Measurements from ENCODE around the gene DGUOK. TPM values are rescaled to one million over a fixed set of nuclear protein-coding genes. Genes with fewer than 3 reads are reported as not detected.

Gene DGUOK
- total and polyA plus RNA-seq, 2 of the 4 experiments (the other 2 are of a cell fraction), result 66.3 to 111 TPM

GRCh38 chr2:73987948-73988700 is 61.4 kb downstream of the DGUOK start:
- H2BK5ac ChIP-seq (ENCODE audit: low read depth, low read length, poor library complexity, severe bottlenecking), result no peak overlapping the region
- H3K9me3 ChIP-seq (ENCODE audit: control insufficient read depth, insufficient read depth, low read length), result no peaks in the 10 kb centered on the region
- peak overlapping the region; percentile 95 for H2AK9ac ChIP-seq (replicated peaks; ENCODE audit: low read depth, low read length, poor library complexity)
- TF ChIP-seq RCOR1 (IDR thresholded peaks at IDR 0.05; ENCODE audit: insufficient replicate concordance, low read length) (no peak), FOS (IDR thresholded peaks at IDR 0.05; ENCODE audit: low read depth, low read length) (no peak), BHLHE40 (IDR thresholded peaks at IDR 0.05; ENCODE audit: low read depth, low read length) (no peak), RFX5 (IDR thresholded peaks at IDR 0.05; ENCODE audit: low read depth, low read length) (no peak), CHD1 (IDR thresholded peaks at IDR 0.05; ENCODE audit: low read depth, low read length) (no peak), CEBPB (IDR thresholded peaks at IDR 0.05; ENCODE audit: low read depth, low read length) (no peak), NFE2L2 (IDR thresholded peaks at IDR 0.05; ENCODE audit: low read depth, low read length) (no peak), RAD21 (IDR thresholded peaks at IDR 0.05; ENCODE audit: low read length) (no peak), ELK1 (IDR thresholded peaks at IDR 0.05; ENCODE audit: borderline replicate concordance, low read depth, low read length) (no peak), USF2 (IDR thresholded peaks at IDR 0.05; ENCODE audit: low read depth, low read length) (no peak), SMC3 (IDR thresholded peaks at IDR 0.05; ENCODE audit: low read depth, low read length) (no peak), MAFK (IDR thresholded peaks at IDR 0.05; ENCODE audit: low read depth, low read length) (no peak), MAZ (IDR thresholded peaks at IDR 0.05; ENCODE audit: borderline replicate concordance, low read depth, low read length) (no peak), POLR2A (IDR thresholded peaks at IDR 0.05; ENCODE audit: low read depth, low read length) (no peak)
- TF ChIP-seq, protein P1, sequence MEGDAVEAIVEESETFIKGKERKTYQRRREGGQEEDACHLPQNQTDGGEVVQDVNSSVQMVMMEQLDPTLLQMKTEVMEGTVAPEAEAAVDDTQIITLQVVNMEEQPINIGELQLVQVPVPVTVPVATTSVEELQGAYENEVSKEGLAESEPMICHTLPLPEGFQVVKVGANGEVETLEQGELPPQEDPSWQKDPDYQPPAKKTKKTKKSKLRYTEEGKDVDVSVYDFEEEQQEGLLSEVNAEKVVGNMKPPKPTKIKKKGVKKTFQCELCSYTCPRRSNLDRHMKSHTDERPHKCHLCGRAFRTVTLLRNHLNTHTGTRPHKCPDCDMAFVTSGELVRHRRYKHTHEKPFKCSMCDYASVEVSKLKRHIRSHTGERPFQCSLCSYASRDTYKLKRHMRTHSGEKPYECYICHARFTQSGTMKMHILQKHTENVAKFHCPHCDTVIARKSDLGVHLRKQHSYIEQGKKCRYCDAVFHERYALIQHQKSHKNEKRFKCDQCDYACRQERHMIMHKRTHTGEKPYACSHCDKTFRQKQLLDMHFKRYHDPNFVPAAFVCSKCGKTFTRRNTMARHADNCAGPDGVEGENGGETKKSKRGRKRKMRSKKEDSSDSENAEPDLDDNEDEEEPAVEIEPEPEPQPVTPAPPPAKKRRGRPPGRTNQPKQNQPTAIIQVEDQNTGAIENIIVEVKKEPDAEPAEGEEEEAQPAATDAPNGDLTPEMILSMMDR (conservative IDR thresholded peaks at IDR 0.05; ENCODE audit: low read depth, low read length), result no peak
- H2BK20ac ChIP-seq (ENCODE audit: low read depth, low read length), result no peak overlapping the region
- H3K23ac ChIP-seq (ENCODE audit: low read depth, low read length), result peak overlapping the region; percentile 45
- H3K4me3 ChIP-seq (ENCODE audit: insufficient read depth, low read depth, low read length), result no peak overlapping the region; the same call in 1 of the 2 replicates
- intact Hi-C loops (cut with micrococcal nuclease) (no loop called here), in situ Hi-C loops (cut with MboI; ENCODE audit: low sequenced_read_pairs) (loop anchor here (10.0 kb wide), 1 partner anchor 163 kb away; the partner anchor contains the start of gene STAMBP), dilution Hi-C loops (cut with HindIII; ENCODE audit: low sequenced_read_pairs, unreplicated experiment) (no loop called here)
- WGBS, 2 experiments (ENCODE audit: extremely low coverage in 2 of 2, insufficient read length in 1 of 2), result 33% methylated on average over 3 of the region's 10 CpGs; no CpG with 5 or more reads in 1 of the 2 experiments
- POLR2A ChIA-PET (ENCODE audit: unreplicated experiment), result no interaction called here
- peaks cover 22% of the 10 kb centered on the region for H3K9me1 ChIP-seq (ENCODE audit: insufficient read depth, low read length)
- no peak overlapping the region for H3K56ac ChIP-seq (ENCODE audit: extremely low read depth, insufficient read depth, low read length)
- H4K8ac ChIP-seq (ENCODE audit: low read depth in 2 of 2, low read length in 2 of 2), result no peak overlapping the region
- H3K14ac ChIP-seq (replicated peaks; ENCODE audit: low read depth, low read length), result peak overlapping the region; percentile 37
- H3K18ac ChIP-seq (ENCODE audit: low read depth, low read length), result no peak overlapping the region
- no peak overlapping the region for H3K9ac ChIP-seq (ENCODE audit: low read depth, low read length)
- H3K4me2 ChIP-seq (ENCODE audit: low read depth, low read length), result peak overlapping the region; percentile 69
- H2BK15ac ChIP-seq (ENCODE audit: low read depth, low read length), result no peak overlapping the region
- no peak overlapping the region for H3K4ac ChIP-seq (ENCODE audit: low read depth, low read length)
- no peak overlapping the region for H2AFZ ChIP-seq (replicated peaks; ENCODE audit: low read length, poor library complexity)
- H2BK120ac ChIP-seq (ENCODE audit: low read depth, low read length), result no peak overlapping the region
- no TSS peak for BruUV-seq (replicated peaks)
- peaks cover 29 to 69% of the 10 kb centered on the region in 2 experiments for H3K79me1 ChIP-seq (ENCODE audit: low read depth in 1 of 2, low read length in 2 of 2)
- no peak overlapping the region for H4K5ac ChIP-seq (ENCODE audit: low read depth, low read length)
- no peak for ATAC-seq (ENCODE audit: low read depth)
- CTCF ChIA-PET, result interaction anchor here (0.6 to 0.8 kb wide), 2 partner anchors 13 to 196 kb away, joined by 3 read pairs; no protein-coding TSS in a partner anchor
- H3K36me3 ChIP-seq (ENCODE audit: control insufficient read depth, insufficient read depth, low read length), result peaks cover 5% of the 10 kb centered on the region
- DNase-seq, result no peak
- H3K27ac ChIP-seq (ENCODE audit: insufficient read depth, low read length), result no peak overlapping the region
- peaks cover 25% of the 10 kb centered on the region for H3K4me1 ChIP-seq (ENCODE audit: control insufficient read depth, insufficient read depth, low read length)
- H4K20me1 ChIP-seq (ENCODE audit: insufficient read depth, low read length), result peaks cover 50% of the 10 kb centered on the region
- H2AK5ac ChIP-seq (ENCODE audit: low read depth, low read length), result no peak overlapping the region
- no peak overlapping the region for H4K91ac ChIP-seq (ENCODE audit: insufficient read depth, low read depth, low read length)
- no peaks in the 10 kb centered on the region for H3K27me3 ChIP-seq (ENCODE audit: control insufficient read depth, insufficient read depth, low read length)

Data from IMR-90 (cell line).